Endothelial cell (in vitro differentiated cells): ENCODE data around the gene CAPN1. TPM values are rescaled to one million over a fixed set of nuclear protein-coding genes. Genes with fewer than 3 reads are reported as not detected.

Experiments used
- DNase-seq: peaks from one replicate; pipeline ENCODE4 v3.0.0; 2021; ENCODE audit warnings: low spot score
- H3K27ac Mint-ChIP-seq: one replicate; pipeline ENCODE4 v1.8.0; 2021; ENCODE audit warnings: mixed read lengths, inconsistent platforms; ENCODE audit not compliant: unreplicated experiment
- H3K27me3 Mint-ChIP-seq: one replicate; pipeline ENCODE4 v1.8.0; 2021; ENCODE audit warnings: mild to moderate bottlenecking, moderate library complexity, mixed read lengths, inconsistent platforms; ENCODE audit not compliant: unreplicated experiment
- H3K36me3 Mint-ChIP-seq: one replicate; pipeline ENCODE4 v1.8.0; 2021; ENCODE audit warnings: mild to moderate bottlenecking, low read depth, mixed read lengths, inconsistent platforms; ENCODE audit not compliant: unreplicated experiment
- H3K4me1 Mint-ChIP-seq: one replicate; pipeline ENCODE4 v1.8.0; 2021; ENCODE audit warnings: mild to moderate bottlenecking, mixed read lengths, inconsistent platforms; ENCODE audit not compliant: unreplicated experiment
- H3K4me3 Mint-ChIP-seq: one replicate; pipeline ENCODE4 v1.8.0; 2021; ENCODE audit warnings: mild to moderate bottlenecking, mixed read lengths, inconsistent platforms; ENCODE audit not compliant: unreplicated experiment
- H3K9me3 Mint-ChIP-seq: one replicate; pipeline ENCODE4 v1.8.0; 2021; ENCODE audit warnings: mixed read lengths, inconsistent platforms; ENCODE audit not compliant: unreplicated experiment
- CTCF ChIP-seq: fragments of 200-600 bp; sonication (generic); IDR thresholded peaks from one replicate; pipeline ENCODE4 v1.5.0; 2021; ENCODE audit warnings: antibody characterized with exemption; ENCODE audit not compliant: unreplicated experiment
- total RNA-seq: library from RNA; stranded (reverse); fragmentation: NEBNext Ultra II Directional; extraction: Animal tissue kit (Norgen Biotek cat#: 25700); gene quantifications from one replicate; pipeline ENCODE4 v1.2.1, GENCODE V29; 2021; ENCODE audit not compliant: unreplicated experiment

CAPN1 gene
- total RNA-seq, 1 donor from 2014 or later = 148 TPM

- no peaks in the 10 kb centered on the region for H3K9me3 Mint-ChIP-seq
- H3K4me1 Mint-ChIP-seq = no peaks in the 10 kb centered on the region
- TF ChIP-seq CTCF = no peak
- no peak overlapping the region for H3K27ac Mint-ChIP-seq
- no peak overlapping the region for H3K4me3 Mint-ChIP-seq
- no peaks in the 10 kb centered on the region for H3K36me3 Mint-ChIP-seq
- no peaks in the 10 kb centered on the region for H3K27me3 Mint-ChIP-seq
- no peak for DNase-seq
These were observed 69.7 kb downstream of the CAPN1 start for GRCh38 chr11:65251476-65251875.

GRCh38 chr11:65254724-65255123, 73.0 kb downstream of the CAPN1 start:
- no peaks in the 10 kb centered on the region for H3K9me3 Mint-ChIP-seq
- no peaks in the 10 kb centered on the region for H3K4me1 Mint-ChIP-seq
- no peak for TF ChIP-seq CTCF
- no peaks in the 10 kb centered on the region for H3K36me3 Mint-ChIP-seq
- no peak for DNase-seq
- no peak overlapping the region for H3K4me3 Mint-ChIP-seq
- H3K27me3 Mint-ChIP-seq = no peaks in the 10 kb centered on the region
- no peak overlapping the region for H3K27ac Mint-ChIP-seq

- H3K4me3 Mint-ChIP-seq = no peak overlapping the region
- peak overlapping the region; percentile 64 for H3K27ac Mint-ChIP-seq
- H3K27me3 Mint-ChIP-seq = peaks cover 5% of the 10 kb centered on the region
- H3K4me1 Mint-ChIP-seq = peaks cover 14% of the 10 kb centered on the region
- H3K9me3 Mint-ChIP-seq = no peaks in the 10 kb centered on the region
- no peak for DNase-seq
- TF ChIP-seq CTCF = no peak
- peaks cover 4% of the 10 kb centered on the region for H3K36me3 Mint-ChIP-seq
These were observed 77.3 kb downstream of the CAPN1 start for GRCh38 chr11:65258988-65259387.

GRCh38 chr11:65260302-65260701, 78.6 kb downstream of the CAPN1 start:
- peak overlapping the region; percentile 97 for H3K4me3 Mint-ChIP-seq
- peaks cover 5% of the 10 kb centered on the region for H3K27me3 Mint-ChIP-seq
- H3K27ac Mint-ChIP-seq = no peak overlapping the region
- peaks cover 14% of the 10 kb centered on the region for H3K4me1 Mint-ChIP-seq
- TF ChIP-seq CTCF = no peak
- no peak for DNase-seq
- peaks cover 8% of the 10 kb centered on the region for H3K36me3 Mint-ChIP-seq
- H3K9me3 Mint-ChIP-seq = no peaks in the 10 kb centered on the region

GRCh38 chr11:65260756-65261590, 79.2 kb downstream of the CAPN1 start:
- no peak for DNase-seq
- Mint-ChIP-seq H3K27me3 (peaks cover 5% of the 10 kb centered on the region), H3K4me3 (peak overlapping the region; percentile 97), H3K4me1 (peaks cover 14% of the 10 kb centered on the region), H3K36me3 (peaks cover 8% of the 10 kb centered on the region), H3K27ac (peak overlapping the region; percentile 88), H3K9me3 (no peaks in the 10 kb centered on the region)
- TF ChIP-seq CTCF = no peak
